AG08395 (cell line): Measurements from ENCODE around the gene TOM1L2.

Source experiments
- DNase-seq: peaks from one replicate; pipeline ENCODE4 v3.0.0; 2012; ENCODE audit warnings: mixed read lengths, low spot score

The TOM1L2 gene

DNA sequence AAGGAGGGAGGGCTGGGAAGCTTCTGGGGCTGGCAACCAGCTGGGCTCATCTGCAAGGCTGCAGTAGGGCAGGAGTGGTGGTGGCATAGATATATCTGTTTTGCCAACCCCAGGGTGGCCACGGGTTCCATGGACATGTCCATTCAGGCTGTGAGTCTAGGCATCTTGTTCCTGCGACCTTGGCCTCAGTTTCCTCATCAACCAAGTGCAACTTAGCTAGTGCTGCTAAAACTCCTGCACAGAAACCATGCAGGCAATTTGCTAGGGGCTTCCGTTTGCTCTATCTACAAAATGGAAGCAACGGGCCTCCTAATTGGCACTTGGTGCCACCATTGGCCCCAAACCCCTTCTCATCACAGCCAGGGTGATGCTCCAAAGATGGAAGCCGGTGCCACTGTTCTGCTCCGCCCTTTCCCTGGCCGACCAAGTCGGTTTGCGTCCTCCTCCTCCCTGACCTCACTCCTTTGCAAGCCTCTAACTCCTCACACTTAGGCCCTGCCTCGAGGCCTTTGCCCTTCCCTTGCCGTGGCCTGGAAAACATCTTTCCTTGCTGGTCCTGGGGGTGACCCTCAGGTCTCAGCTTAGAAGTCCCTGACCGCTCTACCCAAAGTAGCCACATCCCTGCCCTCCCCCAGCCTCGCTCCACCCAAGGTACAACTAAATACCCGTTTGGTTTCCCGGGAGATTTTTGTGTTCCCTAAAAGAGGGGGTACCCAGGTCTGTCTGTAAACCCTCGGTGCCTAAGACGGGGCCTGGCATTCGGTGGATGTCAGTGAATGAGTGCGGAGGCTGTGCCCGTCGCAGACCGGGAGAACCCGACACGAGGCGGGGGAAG is 136.6 kb downstream of the TOM1L2 start:
- DNase-seq, result no peak

DNA sequence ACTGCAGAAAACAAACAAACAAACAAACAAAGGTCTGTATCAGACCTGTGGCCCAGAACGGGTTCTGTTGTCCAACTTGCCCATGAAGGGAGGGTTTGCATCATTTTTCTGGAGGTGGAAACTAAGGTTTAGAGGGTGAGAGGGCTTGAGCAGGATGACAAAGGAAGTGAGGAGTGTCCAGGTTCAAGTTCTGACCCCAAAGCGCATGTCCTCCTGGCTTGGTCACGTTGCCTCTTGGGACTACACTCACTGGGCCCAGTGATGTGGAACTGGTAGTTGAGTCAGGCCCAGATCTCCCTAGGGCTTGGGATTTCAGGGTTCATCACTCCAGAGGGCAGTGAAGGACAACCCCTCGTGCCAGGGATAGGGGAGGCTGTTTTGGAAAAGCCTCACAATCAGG is 137.2 kb downstream of the TOM1L2 start:
- no peak for DNase-seq

DNA sequence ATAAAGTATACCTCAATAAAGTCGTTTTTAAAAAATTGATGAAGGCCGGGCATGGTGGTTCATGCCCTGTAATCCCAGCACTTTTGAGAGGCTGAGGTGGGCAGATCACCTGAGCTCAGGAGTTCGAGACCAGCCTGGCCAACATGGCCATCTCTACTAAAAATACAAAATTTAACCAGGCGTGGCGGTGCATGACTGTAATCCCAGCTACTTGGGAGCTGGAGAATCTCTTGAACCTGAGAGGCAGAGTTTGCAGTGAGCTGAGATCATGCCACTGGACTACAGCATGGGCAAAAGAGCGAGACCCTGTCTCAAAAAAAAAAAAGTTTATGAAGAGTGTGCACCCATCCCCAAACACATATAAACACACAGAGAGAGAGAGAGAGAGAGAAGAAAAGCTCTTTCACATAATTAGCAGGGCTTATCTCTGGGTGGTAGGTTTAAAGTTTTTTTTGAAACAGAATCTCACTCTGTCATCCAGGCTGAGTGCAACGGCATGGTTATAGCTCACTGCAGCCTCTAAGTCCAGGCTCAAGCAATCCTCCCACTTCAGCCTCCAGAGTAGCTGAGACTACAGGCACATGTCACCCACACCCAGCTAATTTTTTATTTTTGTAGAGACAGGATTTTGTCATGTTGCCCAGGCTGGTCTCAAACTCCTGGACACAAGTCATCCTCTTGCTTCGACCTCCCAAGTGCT is 138.4 kb downstream of the TOM1L2 start:
- DNase-seq, result no peak

DNA sequence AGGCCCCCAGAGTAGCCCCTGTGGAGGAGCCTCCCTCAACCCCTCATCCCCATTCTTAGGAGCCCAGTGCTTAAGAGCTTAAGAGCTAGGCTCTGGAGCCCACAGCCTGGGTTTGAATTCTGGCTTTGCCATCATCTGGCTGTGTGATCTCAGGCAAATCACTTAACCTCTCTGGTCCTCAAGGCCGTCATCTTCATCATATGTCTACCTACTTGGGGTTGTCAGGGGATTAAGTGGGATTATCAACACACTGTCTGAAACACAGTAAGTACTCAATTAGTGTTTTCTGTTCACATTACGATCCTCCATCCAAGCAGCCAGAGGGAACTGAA is 140.2 kb downstream of the TOM1L2 start:
- DNase-seq, result no peak

DNA sequence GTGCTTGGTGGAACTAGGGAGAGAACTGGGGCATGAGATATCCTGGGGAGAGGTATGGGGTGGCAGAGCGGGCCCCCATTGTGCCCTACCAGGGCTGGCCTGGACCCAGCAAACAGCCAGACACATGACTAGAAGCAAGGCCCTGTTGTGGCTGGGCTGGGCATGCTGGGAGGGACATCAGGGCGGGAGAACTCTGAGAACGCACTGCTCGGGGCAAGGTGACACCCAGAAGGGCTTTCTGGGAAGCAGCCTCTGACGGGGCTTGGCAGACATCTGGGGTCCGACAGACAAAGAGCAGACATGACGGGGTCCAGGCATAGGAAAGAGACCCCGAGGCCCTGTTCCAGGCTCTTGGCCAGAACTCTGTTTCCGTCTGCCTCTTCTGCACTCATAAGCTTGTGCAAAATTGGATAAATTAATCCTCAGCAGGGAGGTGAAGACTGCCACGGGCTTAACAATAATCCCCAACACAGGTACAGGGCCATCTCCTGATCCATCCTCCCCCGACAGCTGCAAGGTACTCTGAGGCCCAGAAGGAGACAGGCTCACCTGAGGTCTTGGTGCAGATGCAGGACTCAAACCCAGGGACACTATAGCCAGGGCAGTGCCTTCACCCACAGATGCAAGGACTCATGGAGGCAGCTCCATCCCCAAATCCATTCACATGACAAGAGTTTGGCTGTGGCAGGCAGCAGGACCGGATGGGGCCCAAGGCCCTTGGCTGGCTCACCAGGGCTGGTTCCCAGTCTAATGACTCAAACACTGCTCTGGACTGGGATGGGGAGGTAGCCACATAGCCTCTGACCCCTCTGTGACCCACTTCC is 140.8 kb downstream of the TOM1L2 start:
- no peak for DNase-seq

DNA sequence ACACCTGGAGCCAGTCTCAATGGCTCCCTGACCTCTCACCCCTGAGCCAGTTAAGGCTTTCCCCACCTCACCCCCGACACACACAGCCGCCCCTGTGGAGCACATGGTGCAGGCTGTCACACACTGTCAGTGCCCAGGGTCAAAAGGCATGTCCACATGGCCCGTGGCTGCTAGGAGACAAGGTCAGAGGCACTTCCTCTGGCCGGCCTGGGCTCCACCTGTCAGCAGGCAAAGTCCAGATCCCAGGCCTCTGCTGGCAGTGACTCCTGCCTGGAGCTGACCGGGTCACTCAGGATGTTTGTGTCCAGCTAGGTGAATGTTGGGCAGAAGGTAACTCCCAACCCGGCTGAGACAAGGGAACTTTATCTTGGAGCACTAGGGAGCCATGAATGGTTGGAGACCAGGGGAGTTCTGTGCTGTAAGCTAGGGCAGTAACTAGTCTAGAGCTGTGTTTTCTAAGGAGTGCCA is 141.4 kb downstream of the TOM1L2 start:
- no peak for DNase-seq

DNA sequence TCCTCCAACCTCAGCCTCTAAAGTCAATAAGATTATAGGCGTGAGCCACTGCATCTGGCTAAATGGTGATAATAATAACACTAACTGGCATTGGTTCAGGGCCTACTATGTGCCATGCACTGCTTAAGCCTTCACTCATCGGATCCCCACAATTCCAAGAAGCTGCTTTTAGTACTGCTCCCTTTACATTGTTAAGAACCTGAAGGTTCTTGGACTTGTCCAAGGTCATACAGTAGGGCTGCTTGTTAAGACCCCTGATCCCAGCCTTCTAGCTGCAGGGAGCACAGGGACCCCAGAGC is 142.0 kb downstream of the TOM1L2 start:
- no peak for DNase-seq

DNA sequence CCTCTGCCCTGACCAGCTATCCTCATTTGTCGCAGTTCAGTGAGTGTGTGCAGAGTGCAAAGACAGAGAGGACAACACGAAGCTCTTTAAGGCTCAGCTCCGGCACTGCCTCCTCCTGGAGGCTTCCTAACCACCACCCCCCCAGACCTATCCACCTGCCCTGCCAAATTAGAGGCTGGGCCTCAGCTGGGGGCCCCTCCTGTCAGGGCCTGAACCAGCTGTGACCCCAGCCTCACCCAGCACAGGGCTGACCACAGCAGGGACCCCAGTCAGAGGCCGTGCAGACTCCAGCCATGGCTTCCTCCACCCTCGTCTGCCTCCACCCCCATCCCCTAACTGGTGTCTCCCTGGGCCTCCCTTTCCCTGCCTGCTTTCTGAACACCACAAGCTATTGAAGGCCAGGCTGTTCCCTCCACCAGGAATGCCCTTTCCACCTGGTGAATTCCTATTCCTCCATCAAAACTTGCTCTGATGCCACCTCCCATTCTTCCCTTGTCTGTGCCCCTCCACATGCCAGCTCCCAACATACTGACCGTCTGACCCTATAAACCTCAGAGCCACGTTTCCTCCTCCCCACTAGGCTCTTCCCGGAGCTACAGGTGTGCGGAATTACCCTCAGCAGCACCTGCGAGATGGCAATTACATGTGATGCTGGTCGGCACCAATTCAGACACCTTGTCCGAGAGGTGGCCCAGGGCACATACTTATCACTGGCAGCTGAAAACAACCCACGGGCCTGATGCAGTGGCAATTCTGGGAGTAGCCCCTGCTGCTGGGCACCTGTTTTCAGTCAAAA is 144.2 kb downstream of the TOM1L2 start:
- no peak for DNase-seq

DNA sequence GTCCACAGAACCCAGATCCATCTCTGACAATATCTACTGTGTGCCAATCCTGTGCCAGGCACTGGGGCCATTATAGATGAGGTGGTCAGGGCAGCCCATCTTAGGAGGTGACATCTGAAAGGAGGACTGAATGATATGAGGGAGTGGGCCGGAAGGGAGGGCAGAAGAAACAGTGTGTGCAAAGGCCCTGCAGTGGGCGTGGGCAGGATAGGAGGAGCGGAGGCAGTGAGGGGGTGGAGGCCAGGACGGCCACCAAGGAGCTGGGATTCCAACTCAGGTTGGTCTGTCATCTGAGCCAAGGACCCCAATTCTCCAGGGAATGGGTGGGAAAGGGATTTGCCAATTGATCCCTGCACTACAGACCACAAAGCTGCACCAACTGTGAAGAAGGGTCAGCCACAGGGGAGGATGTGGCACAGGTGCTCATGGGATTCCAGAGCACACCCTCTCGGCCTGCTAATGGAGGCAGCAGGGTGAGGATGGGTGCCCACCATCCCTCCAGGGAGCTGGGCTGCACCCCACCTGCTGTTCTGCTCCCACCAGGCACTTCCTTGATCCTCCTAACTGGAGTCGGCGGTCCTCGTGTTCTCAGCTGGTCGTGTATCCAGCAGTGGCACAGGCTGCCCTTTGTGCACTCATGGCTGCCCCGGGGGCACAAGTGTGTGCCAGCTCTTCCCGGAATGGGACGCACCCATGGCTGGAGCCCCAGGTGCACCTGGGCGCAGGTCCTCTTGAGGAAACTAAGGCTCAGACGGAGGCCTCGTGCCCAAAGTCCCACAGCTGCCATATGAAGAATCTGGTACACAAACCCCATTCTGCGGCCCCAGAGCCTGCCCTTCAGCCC is 145.0 kb downstream of the TOM1L2 start:
- no peak for DNase-seq

DNA sequence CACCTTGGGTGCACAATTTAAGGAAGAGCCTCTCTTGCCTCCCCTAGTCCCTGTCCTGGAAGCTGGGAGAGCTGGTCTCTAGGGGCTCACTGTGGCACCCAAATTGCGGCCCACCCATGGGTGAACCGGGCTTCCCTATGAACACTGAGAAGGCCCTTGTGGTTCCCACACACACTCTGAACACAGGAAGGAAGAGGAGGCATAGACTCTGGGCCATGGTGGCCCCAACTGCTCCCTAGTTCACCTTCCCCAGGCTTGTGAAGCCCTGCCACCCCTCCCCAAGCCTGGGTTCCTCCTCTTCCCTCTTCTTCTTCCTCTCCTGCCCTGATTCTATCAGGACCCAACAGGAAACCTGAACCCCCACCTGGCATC is 145.9 kb downstream of the TOM1L2 start:
- DNase-seq, result no peak

DNA sequence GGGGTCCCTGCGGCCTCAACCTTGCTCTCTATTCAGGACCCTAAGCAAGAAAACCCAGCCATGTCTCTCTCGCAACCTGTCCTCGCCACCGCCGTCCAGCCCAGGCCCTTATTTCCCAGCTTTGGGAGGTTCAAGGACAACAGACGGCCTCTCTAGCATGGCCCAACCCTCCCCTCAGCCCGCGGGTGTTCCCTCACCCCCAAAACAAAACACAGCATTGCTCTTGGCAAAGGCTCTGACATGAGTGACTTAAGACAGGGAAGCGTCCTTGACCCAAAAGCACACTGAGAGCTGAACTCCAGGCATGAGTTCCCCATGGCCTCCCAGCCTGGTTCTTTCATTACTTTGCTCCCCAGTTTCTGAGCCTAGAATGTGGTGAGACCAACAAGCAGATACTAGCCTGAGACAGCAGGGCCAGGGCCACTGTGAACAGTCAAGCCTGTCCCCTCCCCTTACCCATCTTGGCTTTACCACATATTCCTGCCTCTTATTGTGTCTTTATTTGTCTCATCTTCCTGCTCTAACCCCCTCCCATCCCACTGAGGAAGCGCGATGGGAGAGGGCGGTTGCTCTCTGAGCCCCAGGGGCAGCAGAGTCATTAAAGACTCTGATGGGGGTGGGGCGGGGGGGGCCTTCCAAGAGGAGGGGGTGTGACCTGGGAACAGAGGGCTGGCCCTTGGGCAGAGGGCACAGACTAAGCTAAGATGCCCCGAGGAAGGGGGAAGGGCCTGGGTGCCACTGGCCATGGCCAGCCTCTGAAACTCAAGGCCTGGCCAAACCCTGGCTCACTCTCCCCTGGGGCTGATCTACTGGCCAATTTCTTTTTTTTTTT is 147.2 kb downstream of the TOM1L2 start:
- DNase-seq, result no peak

DNA sequence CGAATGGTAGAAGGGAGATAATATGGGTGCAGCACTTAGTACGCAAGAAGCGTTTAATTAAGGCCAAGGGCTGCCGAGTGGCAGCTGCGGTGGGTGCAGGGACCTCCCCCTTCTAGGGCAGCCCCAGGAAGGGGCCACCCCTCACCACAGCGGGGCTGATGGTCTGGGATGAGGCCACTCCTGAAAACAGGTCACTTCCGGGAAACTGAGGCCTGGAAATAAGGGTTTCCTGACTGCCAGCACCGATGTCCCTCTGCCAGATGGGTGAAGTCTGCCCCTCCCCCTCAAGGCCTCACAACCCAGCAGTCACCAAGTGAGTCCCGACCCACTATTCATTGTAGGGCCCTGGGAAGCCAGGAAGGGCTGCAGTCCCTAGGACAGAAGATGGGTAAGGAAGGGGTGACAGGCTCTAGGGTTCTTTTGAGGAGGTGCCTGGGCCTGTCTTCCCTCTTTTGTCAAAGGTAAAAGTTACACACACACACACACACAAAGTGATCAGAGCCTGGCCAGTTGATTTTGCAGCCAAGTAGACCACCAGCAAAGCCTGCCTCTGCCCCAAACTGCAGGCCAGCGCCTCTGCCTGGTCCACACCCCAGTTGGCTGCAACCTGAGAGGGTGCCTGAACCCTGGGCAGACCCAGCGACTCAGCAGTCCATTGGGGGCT is 147.9 kb downstream of the TOM1L2 start:
- DNase-seq, result no peak

DNA sequence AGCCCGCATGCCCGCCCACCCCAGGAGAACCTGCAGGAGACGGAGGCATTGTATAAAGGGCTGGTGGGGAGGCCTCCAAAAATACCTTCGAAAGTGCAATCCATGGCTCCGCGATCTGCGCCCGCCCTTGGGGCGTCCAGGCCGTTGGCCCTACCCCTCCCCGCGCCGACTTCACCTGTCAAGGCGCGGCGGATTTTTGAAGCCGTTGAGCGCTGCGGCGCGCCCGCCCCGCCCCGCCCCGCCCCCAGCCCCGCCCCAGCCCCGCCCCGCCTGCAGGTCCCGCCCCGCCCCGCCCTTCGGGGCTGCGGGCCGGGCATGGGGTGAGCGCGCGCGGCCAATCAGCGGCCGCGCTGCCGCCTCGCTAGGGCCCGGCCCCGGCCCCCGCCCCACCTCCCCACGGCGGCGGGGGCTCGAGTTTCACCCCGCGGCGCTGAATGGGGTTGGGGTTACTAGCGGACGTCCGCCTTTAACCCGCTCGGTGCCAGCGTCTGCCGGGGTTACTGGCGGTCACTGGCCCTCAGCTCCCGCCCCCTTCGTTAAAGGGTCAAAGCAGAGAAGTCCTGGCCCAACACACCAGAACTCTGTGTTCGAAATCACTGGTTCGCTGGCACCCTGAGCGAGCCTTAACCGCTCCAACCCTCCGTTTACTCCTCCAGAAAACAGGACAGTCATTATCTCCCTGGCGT is 148.6 kb downstream of the TOM1L2 start:
- peak; percentile 98 for DNase-seq

DNA sequence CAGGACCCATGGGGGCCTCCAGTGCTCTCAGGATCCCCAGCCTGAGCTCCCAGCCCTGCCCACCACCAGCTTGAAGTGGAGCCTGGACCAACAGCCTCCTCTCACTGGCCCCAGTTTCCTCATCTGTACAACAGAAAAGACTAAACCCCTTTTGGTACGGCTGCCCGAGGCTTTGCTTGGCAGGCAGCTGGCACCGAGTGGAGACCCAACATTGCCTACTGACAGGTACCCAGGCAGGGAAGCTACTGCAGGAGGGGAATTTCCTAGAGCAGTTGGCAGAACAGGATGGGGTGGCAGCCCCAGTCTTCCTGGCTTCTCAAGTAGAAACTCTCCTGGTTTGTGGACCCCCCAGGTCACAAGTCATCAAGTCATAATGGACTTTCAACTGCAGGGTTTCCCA is 149.6 kb downstream of the TOM1L2 start:
- no peak for DNase-seq

DNA sequence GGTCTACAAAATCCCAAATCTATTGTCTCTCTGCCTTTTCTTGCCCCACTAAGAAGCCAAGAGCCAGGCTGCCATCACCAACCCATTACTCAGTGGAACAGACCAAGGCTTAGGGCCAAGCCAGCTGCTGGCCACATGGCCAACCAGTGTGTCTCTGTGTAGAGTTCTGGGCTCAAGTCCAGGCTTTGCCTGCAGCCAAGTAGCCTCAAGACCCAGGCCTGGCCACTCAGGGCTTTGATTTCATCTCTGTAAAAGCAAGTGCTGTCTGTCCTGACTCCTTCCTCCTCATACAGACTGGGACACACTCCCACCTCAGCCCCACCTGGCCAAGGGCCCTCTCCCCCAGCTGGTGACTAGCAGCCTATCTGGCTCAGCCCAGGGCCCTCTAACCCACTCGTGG is 150.0 kb downstream of the TOM1L2 start:
- DNase-seq, result peak; percentile 90

DNA sequence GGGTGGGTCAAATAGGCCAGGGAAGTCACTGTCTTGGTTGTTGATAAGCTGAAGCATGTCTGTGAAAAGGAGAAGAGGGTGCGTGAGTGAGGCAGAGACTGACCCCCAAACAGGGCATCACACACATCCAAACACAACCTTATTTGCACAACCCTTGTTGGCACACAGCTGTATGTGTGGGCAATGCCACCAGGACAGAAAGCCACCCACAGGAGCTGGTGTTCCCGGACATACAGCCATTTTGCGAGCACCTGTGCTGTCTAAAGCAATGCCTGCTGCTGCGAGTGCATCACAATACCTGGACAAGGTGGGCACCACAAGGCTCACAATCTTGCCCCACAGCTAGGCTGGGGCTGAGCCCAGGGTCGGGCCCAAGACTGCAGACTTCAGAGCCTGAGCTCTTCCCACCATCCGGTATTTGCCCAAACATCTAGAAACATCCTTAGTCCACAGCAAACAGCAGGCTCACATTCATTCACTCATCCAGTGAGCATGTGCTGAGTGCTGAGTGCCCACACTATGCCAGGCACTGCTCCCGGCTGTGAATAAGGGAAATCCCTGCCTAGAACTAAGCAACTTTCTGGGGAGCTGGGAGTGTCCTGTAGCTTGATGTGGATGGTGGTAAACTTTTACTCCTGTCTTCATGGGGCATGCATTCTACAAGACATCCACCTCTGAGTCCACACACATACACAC is 151.6 kb downstream of the TOM1L2 start:
- DNase-seq, result no peak

DNA sequence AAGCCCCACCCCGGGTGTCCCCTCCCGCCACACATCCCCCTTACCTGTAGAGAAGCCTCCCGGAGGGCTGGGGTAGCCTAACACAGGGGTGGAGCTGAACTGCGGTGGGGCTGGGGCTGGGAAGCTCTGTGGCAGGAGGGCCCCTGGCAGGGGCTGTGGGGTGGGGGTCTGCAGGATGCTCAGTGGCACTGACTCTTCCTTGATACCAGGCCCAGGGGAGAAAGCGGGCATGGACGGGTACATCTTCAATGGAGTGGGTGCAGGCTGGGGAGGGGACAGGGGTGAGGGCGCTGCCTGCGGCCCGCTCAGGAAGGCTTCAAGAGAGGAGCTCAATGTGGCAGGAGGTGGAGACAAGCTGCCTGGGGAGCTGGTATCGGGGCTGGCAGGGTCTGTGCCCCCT is 152.2 kb downstream of the TOM1L2 start:
- DNase-seq, result no peak

DNA sequence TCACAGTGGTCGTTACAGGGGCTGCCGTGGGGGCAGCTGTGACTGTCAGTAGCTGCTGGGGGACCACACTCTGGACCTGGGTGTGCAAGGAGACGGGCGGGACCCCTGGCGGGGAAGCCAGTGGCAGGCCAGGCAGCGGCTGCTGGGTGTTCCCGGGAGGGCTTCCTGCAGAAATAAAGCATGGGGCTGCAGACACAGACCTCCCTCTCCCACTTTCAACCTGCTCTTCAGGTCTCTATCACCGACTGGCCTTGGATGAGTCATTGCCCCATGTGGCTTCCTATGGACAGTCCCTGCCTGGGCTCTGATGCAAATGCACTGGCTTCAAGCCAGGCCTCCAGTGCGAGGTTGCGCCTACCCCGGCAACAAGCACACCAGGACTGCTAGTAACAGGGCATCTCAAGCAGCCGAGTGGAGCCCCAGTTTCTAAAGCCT is 152.6 kb downstream of the TOM1L2 start:
- DNase-seq, result peak; percentile 91

DNA sequence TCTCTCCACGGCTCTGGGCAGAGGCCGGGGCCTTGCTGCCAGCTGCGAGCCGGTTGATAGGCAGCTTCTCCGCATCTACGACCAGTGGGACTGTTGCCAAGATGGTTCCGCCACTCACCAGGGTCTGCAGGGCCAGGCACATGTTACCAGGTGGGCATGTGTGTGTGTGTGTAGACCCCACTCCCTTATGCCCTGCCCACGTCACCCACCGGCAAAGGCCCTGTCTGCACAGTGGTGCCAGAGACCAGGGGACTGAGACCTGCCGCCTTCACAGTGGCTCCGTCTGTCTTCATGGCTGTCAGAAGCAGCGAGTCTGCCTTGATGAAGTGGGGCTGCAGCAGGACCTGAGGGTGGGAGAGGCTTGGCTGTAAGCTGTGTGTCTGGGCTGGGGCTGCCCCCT is 153.1 kb downstream of the TOM1L2 start:
- no peak for DNase-seq
